Panc1 (cell line): Measurements from ENCODE around the gene CCR5AS.

ENCODE experiments used
- ATAC-seq: fragments of 200-7000 bp; cut with Tn5 transposase; 2 replicates; pipeline ENCODE4 v1.9.1; 2020; ENCODE audit warnings: mild to moderate bottlenecking, moderate library complexity
- BruUV-seq: library from RNA; stranded (reverse); fragments of 400-500 nt; replicated peaks from 2 replicates; lab custom pipeline; 2021; lab: Mats Ljungman, UMichigan
- CTCF ChIA-PET: fragments of 300-600 bp; sonication (Branson Sonifier 250); formaldehyde crosslinking; loops from one replicate; lab custom pipeline; 2022; ENCODE audit warnings: antibody characterized with exemption; lab: Charles Lee
- POLR2A ChIA-PET: fragments of 300-600 bp; sonication (Branson Sonifier 250); formaldehyde crosslinking; loops from one replicate; lab custom pipeline; 2022; ENCODE audit warnings: antibody characterized with exemption; lab: Charles Lee
- DNase-seq: peaks from one replicate; pipeline ENCODE4 v3.0.0-alpha.2; 2010; ENCODE audit warnings: low read depth, low spot score
- H3K27ac ChIP-seq: 2 replicates; pipeline ENCODE4 v1.5.1; 2011; ENCODE audit warnings: mild to moderate bottlenecking, low read length, inconsistent platforms
- H3K27me3 ChIP-seq: fragments of 200-500 bp; sonication (Bioruptor generic); 2 replicates; pipeline ENCODE4 v1.6.0; 2014; ENCODE audit warnings: low read length, inconsistent platforms; ENCODE audit not compliant: control insufficient read depth, insufficient read depth
- H3K36me3 ChIP-seq: fragments of 200-500 bp; sonication (Bioruptor generic); 2 replicates; pipeline ENCODE4 v1.5.1; 2014; ENCODE audit warnings: inconsistent platforms, mild to moderate bottlenecking, low read length, moderate library complexity; ENCODE audit not compliant: control insufficient read depth, insufficient read depth
- H3K4me1 ChIP-seq: 2 replicates; pipeline ENCODE4 v1.5.1; 2011; ENCODE audit warnings: inconsistent platforms, mild to moderate bottlenecking, low read length, moderate library complexity; ENCODE audit not compliant: control insufficient read depth, insufficient read depth
- H3K4me3 ChIP-seq, 2 experiments: 2 replicates each; pipeline ENCODE4 v1.5.1; 2011 to 2012; ENCODE audit warnings: low read depth in 2 of 2, low read length in 2 of 2, mild to moderate bottlenecking in 2 of 2, inconsistent platforms in 1 of 2, moderate library complexity in 1 of 2
- H3K9me3 ChIP-seq: fragments of 200-500 bp; sonication (Bioruptor generic); 2 replicates; pipeline ENCODE4 v1.5.1; 2014; ENCODE audit warnings: low read depth, mild to moderate bottlenecking, inconsistent platforms, low read length, moderate library complexity; ENCODE audit not compliant: control insufficient read depth, insufficient read depth
- CTCF ChIP-seq: fragments of 450-650 bp; IDR thresholded peaks from 2 replicates; pipeline ENCODE4 v1.5.1; 2017; ENCODE audit warnings: mild to moderate bottlenecking
- POLR2AphosphoS5 ChIP-seq: IDR thresholded peaks from 2 replicates; pipeline ENCODE4 v1.6.1; 2012; ENCODE audit warnings: mild to moderate bottlenecking, low read depth, low read length, moderate library complexity
- SIN3A ChIP-seq: IDR thresholded peaks from 2 replicates; pipeline ENCODE4 v1.6.1; 2012; ENCODE audit warnings: low read depth, mild to moderate bottlenecking, low read length, moderate library complexity, borderline replicate concordance; ENCODE audit not compliant: insufficient read depth
- TCF7L2 ChIP-seq: IDR thresholded peaks from 2 replicates; pipeline ENCODE4 v1.6.1; 2011; ENCODE audit warnings: mild to moderate bottlenecking, low read depth, low read length, inconsistent platforms
- in situ Hi-C: cut with HindIII; loops from 2 replicates; pipeline ENCODE4 v1.10.0; 2016; ENCODE audit warnings: low sequenced_read_pairs, low pct_unique_long_range_greater_than_20kb
- intact Hi-C: fragments of 100-400 bp; cut with micrococcal nuclease; formaldehyde crosslinking; loops from one replicate; pipeline ENCODE4 v1.10.0; 2022; ENCODE audit not compliant: unreplicated experiment
- TF ChIP-seq, protein P1 (sequence below), 2 experiments: IDR thresholded peaks; 2 replicates each; pipeline ENCODE4 v1.6.1; 2011 to 2012; ENCODE audit warnings: low read depth in 2 of 2, control low read depth in 1 of 2, low read length in 1 of 2, mild to moderate bottlenecking in 1 of 2, moderate library complexity in 1 of 2; ENCODE audit not compliant: insufficient read depth in 1 of 2

Gene CCR5AS

GRCh38 chr3:46429671-46430070 is 22.8 kb upstream of the CCR5AS start:
- BruUV-seq: no TSS peak
- intact Hi-C loops: no loop called here

DNA sequence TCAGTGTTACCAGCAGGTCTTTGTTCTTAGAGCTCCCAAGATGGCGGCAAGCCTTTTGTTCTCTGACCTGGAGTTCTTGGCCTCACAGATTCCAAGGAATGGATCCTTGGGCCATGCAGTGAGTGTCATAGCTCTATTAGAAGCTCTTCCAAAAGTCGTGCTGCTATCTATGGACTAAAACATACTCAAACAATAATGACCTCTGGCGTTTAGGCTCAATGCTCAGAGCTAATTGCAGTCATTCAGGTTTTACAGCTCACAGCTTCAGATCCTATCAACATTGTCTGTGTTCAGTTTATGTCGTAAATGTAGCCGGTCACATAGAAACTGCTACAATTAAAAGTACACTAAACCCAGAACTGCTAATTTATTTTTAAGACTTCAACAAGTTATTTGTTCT is 22.4 kb upstream of the CCR5AS start:
- intact Hi-C loops: no loop called here
- CTCF ChIA-PET: no interaction called here
- no peak for DNase-seq

More at GRCh38 chr3:46429671-46430070, 22.8 kb upstream of the CCR5AS start:
- in situ Hi-C loops: no loop called here
- ATAC-seq (no peak), DNase-seq (no peak)
- no peak overlapping the region for H3K4me3 ChIP-seq
- POLR2A ChIA-PET: no interaction called here
- CTCF ChIA-PET: no interaction called here
- no peak overlapping the region for H3K27ac ChIP-seq
- H3K36me3 ChIP-seq: no peaks in the 10 kb centered on the region
- no peaks in the 10 kb centered on the region for H3K4me1 ChIP-seq
- no peaks in the 10 kb centered on the region for H3K27me3 ChIP-seq
- TF ChIP-seq TCF7L2 (no peak), POLR2AphosphoS5 (no peak), CTCF (no peak), SIN3A (no peak)
- TF ChIP-seq, protein P1, sequence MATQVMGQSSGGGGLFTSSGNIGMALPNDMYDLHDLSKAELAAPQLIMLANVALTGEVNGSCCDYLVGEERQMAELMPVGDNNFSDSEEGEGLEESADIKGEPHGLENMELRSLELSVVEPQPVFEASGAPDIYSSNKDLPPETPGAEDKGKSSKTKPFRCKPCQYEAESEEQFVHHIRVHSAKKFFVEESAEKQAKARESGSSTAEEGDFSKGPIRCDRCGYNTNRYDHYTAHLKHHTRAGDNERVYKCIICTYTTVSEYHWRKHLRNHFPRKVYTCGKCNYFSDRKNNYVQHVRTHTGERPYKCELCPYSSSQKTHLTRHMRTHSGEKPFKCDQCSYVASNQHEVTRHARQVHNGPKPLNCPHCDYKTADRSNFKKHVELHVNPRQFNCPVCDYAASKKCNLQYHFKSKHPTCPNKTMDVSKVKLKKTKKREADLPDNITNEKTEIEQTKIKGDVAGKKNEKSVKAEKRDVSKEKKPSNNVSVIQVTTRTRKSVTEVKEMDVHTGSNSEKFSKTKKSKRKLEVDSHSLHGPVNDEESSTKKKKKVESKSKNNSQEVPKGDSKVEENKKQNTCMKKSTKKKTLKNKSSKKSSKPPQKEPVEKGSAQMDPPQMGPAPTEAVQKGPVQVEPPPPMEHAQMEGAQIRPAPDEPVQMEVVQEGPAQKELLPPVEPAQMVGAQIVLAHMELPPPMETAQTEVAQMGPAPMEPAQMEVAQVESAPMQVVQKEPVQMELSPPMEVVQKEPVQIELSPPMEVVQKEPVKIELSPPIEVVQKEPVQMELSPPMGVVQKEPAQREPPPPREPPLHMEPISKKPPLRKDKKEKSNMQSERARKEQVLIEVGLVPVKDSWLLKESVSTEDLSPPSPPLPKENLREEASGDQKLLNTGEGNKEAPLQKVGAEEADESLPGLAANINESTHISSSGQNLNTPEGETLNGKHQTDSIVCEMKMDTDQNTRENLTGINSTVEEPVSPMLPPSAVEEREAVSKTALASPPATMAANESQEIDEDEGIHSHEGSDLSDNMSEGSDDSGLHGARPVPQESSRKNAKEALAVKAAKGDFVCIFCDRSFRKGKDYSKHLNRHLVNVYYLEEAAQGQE (IDR thresholded peaks at IDR 0.05; ENCODE audit: insufficient read depth in 1 of 2, low read depth in 2 of 2, low read length in 1 of 2): no peak
- no peaks in the 10 kb centered on the region for H3K9me3 ChIP-seq

More for the DNA sequence above, 22.4 kb upstream of the CCR5AS start:
- Histone ChIP-seq H3K4me1 (no peaks in the 10 kb centered on the region), H3K27ac (no peak overlapping the region), H3K4me3 (no peak overlapping the region), H3K9me3 (no peaks in the 10 kb centered on the region), H3K36me3 (no peaks in the 10 kb centered on the region), H3K27me3 (no peaks in the 10 kb centered on the region)
- TF ChIP-seq CTCF (no peak), SIN3A (no peak), TCF7L2 (no peak), POLR2AphosphoS5 (no peak)
- TF ChIP-seq, protein P1 (IDR thresholded peaks at IDR 0.05; ENCODE audit: insufficient read depth in 1 of 2, low read depth in 2 of 2, low read length in 1 of 2): no peak
- no peak for ATAC-seq
- no TSS peak for BruUV-seq
- in situ Hi-C loops: no loop called here
- POLR2A ChIA-PET: no interaction called here
